Measurements from ENCODE around the gene THAP2. TPM values are rescaled to one million over a fixed set of nuclear protein-coding genes. Genes with fewer than 3 reads are reported as not detected.

Gene THAP2
- total and polyA plus RNA-seq, 8 donors = 5.2 to 20.6 (median 12.8) TPM

DNA sequence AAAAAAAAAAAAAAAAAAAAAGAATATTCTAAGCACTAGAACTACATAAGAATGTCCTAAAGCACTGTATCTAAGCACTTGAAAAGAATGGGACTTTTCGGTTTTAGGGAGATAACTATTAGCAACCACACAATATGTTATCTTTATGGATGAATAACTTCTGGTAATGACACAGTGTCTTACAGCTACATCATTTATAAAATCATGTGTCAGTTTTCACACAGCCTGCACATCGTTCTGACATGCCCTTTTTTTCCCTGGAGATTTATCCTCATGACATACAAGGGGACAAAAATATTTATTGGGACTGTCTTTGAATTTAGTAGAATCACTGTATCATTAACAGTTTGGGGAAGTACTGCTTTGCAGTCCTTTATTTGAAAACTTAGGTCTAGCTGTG is 39.1 kb downstream of the THAP2 start:
- ATAC-seq = no peak
- TF ChIP-seq, protein P1, sequence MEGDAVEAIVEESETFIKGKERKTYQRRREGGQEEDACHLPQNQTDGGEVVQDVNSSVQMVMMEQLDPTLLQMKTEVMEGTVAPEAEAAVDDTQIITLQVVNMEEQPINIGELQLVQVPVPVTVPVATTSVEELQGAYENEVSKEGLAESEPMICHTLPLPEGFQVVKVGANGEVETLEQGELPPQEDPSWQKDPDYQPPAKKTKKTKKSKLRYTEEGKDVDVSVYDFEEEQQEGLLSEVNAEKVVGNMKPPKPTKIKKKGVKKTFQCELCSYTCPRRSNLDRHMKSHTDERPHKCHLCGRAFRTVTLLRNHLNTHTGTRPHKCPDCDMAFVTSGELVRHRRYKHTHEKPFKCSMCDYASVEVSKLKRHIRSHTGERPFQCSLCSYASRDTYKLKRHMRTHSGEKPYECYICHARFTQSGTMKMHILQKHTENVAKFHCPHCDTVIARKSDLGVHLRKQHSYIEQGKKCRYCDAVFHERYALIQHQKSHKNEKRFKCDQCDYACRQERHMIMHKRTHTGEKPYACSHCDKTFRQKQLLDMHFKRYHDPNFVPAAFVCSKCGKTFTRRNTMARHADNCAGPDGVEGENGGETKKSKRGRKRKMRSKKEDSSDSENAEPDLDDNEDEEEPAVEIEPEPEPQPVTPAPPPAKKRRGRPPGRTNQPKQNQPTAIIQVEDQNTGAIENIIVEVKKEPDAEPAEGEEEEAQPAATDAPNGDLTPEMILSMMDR (IDR thresholded peaks at IDR 0.05) = no peak

DNA sequence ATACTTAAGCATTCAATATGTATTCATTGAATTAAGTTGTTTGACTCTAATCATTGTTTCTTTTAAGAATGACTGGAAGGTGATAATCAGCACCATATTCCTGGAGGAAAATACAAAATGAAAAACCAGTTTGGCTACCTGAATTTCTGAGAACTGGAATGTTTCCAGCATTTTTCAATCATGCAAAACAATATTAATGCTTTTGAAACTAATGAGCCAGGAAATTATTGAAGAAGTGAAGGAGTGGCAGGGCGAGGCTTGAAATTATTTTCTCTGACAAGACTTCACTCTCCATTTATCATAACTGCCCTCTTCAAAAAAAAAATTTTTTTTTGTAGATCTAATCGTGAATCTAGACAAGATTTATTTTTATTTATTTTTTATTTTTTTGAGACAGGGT is 40.8 kb downstream of the THAP2 start:
- Histone ChIP-seq H3K27me3 (no peaks in the 10 kb centered on the region), H3K27ac (no peak overlapping the region), H3K4me1 (no peaks in the 10 kb centered on the region), H3K4me3 (no peak overlapping the region), H3K9me3 (no peaks in the 10 kb centered on the region), H3K36me3 (peaks cover 0 to 14% of the 10 kb centered on the region in 2 donors)
- ATAC-seq (no peak), DNase-seq (no peak)
- intact Hi-C loops (cut with DNase I) = no loop called here
- TF ChIP-seq, protein P1 (IDR thresholded peaks at IDR 0.05) = no peak

More for the DNA sequence above, 39.1 kb downstream of the THAP2 start:
- Histone ChIP-seq H3K27me3 (no peaks in the 10 kb centered on the region), H3K27ac (no peak overlapping the region), H3K9me3 (no peaks in the 10 kb centered on the region), H3K4me1 (no peaks in the 10 kb centered on the region), H3K4me3 (no peak overlapping the region), H3K36me3 (peaks cover 0 to 31% of the 10 kb centered on the region in 2 donors)
- intact Hi-C loops (cut with DNase I) = no loop called here
- DNase-seq = no peak

DNA sequence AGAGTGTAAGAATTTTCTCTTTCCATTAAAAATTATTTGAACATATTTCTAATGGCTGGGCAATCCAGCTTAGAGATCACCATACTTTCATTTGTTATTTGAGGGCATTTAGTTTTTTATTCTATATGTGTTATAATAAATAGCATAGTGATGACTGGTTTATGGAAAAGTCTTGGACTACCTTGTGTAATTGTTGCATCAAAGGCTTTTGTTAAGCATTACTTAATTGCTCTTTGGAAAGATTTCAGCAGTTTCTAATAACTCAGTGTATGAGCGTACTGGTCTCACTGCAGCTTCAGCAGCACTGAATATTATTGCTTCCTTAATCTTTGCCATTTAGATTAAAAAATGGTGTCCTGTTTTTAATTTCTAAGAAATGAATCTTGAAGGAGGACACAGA is 44.6 kb downstream of the THAP2 start:
- Histone ChIP-seq H3K4me1 (no peaks in the 10 kb centered on the region), H3K36me3 (no peaks in the 10 kb centered on the region), H3K4me3 (no peak overlapping the region), H3K27ac (no peak overlapping the region), H3K27me3 (no peaks in the 10 kb centered on the region), H3K9me3 (peaks cover 0 to 16% of the 10 kb centered on the region in 2 donors)
- TF ChIP-seq, protein P1 (IDR thresholded peaks at IDR 0.05) = no peak
- ATAC-seq (no peak), DNase-seq (no peak)
- intact Hi-C loops (cut with DNase I) = no loop called here

DNA sequence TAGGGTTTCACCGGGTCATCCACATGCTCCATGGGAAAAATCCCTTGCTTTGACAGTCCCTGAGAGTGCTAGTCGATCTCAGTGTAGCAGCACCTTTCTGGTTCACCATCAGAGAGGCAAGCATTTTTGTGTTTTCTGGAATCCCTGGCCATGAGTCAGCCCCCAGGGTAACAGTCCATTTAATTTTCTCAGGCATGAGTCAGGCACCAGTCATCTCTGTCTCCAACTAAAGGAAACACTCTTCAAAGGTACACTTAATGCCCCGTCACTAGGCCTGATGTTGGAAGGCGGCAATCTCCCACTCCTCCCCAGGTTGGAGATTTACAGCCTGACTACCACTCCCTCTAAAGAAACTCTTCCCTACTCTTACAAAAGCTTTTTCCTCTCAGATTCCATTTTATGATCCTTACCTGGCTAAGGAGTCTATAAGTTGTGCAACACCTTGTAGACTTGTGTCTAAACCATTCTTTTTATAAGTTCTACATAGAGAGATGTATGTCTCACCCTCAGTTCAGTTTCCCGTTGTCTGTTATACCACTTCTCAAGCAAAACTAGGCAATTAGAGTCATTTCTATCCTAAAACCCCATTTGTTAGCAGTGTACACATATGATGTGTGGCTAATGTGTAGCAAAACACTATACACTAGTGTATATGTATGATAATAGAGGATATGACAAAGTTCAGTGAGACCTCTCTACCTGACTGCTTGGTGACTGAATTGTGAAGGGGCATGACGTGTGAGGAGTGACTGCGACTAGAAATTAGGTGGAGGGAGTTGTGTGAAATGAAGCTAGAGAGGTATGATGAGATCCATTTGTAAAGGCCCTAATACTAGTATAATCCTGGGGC is 46.4 kb downstream of the THAP2 start:
- TF ChIP-seq, protein P1 (IDR thresholded peaks at IDR 0.05) = no peak
- Histone ChIP-seq H3K36me3 (no peaks in the 10 kb centered on the region), H3K4me3 (no peak overlapping the region), H3K27ac (no peak overlapping the region), H3K4me1 (no peaks in the 10 kb centered on the region), H3K27me3 (no peaks in the 10 kb centered on the region), H3K9me3 (peaks cover 0 to 26% of the 10 kb centered on the region in 2 donors)
- intact Hi-C loops (cut with DNase I) = no loop called here
- ATAC-seq (peak; percentile 87), DNase-seq (no peak)

DNA sequence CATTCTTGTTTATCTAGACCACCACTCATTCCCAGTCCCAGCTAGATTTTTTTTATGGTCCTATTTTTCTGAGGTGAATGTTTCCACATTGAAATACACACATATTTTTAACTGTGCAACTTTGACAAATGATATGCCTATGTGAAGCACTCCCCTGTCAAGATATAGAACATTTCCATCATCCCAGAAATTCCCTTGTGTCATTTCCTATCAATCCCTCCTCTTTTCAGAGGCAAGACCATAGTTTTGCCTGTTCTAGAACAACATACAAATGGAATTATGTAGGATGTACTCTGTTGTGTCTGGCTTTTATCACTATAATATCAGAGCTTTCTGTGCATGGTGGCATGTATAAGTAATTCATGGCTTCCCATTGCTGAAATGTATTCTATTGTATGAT is 54.5 kb downstream of the THAP2 start:
- H3K4me1 ChIP-seq = no peaks in the 10 kb centered on the region
- ATAC-seq (no peak), DNase-seq (no peak)
- no peak overlapping the region for H3K27ac ChIP-seq
- H3K36me3 ChIP-seq = no peaks in the 10 kb centered on the region
- intact Hi-C loops (cut with DNase I) = no loop called here
- TF ChIP-seq, protein P1 (IDR thresholded peaks at IDR 0.05) = no peak
- no peak overlapping the region for H3K4me3 ChIP-seq
- peaks cover 0 to 10% of the 10 kb centered on the region in 2 donors for H3K9me3 ChIP-seq
- H3K27me3 ChIP-seq = no peaks in the 10 kb centered on the region
